ENCODE results near the gene GSDME. TPM values are rescaled to one million over a fixed set of nuclear protein-coding genes. Genes with fewer than 3 reads are reported as not detected.

The GSDME gene
- total and polyA plus RNA-seq, 2 of the 4 experiments (the other 2 are of a cell fraction), result 75.2 to 78.7 TPM

DNA sequence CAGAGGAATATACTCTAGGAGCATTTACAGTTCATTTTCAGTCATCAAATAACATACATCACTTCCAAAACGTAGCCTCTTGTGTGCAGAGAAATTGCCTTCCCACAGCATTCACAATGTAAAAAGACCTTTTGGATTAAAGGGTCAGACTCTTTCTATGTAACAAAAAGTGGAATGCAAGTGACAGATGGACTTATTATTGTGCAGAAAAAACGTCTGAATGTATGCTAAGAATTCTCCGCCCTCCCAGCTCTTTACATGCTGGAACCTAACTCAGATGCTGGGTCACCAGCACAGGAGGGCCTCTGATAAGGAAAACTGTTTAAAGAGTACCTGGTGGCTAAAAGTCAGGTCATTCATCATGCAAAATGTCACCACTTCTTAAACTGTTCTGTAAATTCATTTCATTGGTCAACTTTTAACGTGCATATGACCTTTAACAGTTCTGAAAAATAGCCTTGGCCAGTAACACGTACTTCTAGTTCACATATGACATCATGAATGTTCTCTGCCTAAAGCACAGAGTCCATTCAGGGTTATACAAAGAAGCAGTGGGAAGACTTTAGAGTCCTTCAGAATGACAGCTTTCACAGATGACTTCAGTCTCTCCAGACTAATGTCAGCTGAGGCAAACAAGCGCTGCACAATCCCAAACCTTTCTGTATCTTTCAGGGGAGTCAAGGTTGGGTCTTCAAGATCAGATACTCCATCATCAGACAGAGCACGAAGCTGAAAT is 58.6 kb downstream of the GSDME start:
- no peak overlapping the region for H4K91ac ChIP-seq (ENCODE audit: insufficient read depth, low read depth, low read length)
- no peak overlapping the region for H3K4ac ChIP-seq (ENCODE audit: low read depth, low read length)
- H3K23ac ChIP-seq (ENCODE audit: low read depth, low read length), result no peak overlapping the region
- TF ChIP-seq POLR2A (IDR thresholded peaks at IDR 0.05; ENCODE audit: low read depth, low read length) (no peak), MAZ (IDR thresholded peaks at IDR 0.05; ENCODE audit: borderline replicate concordance, low read depth, low read length) (no peak), NFE2L2 (IDR thresholded peaks at IDR 0.05; ENCODE audit: low read depth, low read length) (no peak), CEBPB (IDR thresholded peaks at IDR 0.05; ENCODE audit: low read depth, low read length) (no peak), RFX5 (IDR thresholded peaks at IDR 0.05; ENCODE audit: low read depth, low read length) (no peak), FOS (IDR thresholded peaks at IDR 0.05; ENCODE audit: low read depth, low read length) (no peak), BHLHE40 (IDR thresholded peaks at IDR 0.05; ENCODE audit: low read depth, low read length) (no peak), SMC3 (IDR thresholded peaks at IDR 0.05; ENCODE audit: low read depth, low read length) (no peak), CTCF (conservative IDR thresholded peaks at IDR 0.05; ENCODE audit: low read depth, low read length) (no peak), RAD21 (IDR thresholded peaks at IDR 0.05; ENCODE audit: low read length) (no peak), MXI1 (IDR thresholded peaks at IDR 0.05; ENCODE audit: borderline replicate concordance, low read depth, low read length) (no peak), RCOR1 (IDR thresholded peaks at IDR 0.05; ENCODE audit: insufficient replicate concordance, low read length) (no peak), USF2 (IDR thresholded peaks at IDR 0.05; ENCODE audit: low read depth, low read length) (no peak), CHD1 (IDR thresholded peaks at IDR 0.05; ENCODE audit: low read depth, low read length) (no peak), MAFK (IDR thresholded peaks at IDR 0.05; ENCODE audit: low read depth, low read length) (no peak)
- TF ChIP-seq, protein P1, sequence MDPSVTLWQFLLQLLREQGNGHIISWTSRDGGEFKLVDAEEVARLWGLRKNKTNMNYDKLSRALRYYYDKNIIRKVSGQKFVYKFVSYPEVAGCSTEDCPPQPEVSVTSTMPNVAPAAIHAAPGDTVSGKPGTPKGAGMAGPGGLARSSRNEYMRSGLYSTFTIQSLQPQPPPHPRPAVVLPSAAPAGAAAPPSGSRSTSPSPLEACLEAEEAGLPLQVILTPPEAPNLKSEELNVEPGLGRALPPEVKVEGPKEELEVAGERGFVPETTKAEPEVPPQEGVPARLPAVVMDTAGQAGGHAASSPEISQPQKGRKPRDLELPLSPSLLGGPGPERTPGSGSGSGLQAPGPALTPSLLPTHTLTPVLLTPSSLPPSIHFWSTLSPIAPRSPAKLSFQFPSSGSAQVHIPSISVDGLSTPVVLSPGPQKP (IDR thresholded peaks at IDR 0.05; ENCODE audit: borderline replicate concordance, low read depth, low read length), result no peak
- no peak overlapping the region for H2BK5ac ChIP-seq (ENCODE audit: low read depth, low read length, poor library complexity, severe bottlenecking)
- DNase-seq, result no peak
- BruUV-seq (replicated peaks), result TSS peak; percentile 91
- H3K27ac ChIP-seq (ENCODE audit: insufficient read depth, low read length), result no peak overlapping the region
- H3K4me3 ChIP-seq (ENCODE audit: insufficient read depth, low read depth, low read length), result no peak overlapping the region
- dilution Hi-C loops (cut with HindIII; ENCODE audit: low sequenced_read_pairs, unreplicated experiment) (no loop called here), in situ Hi-C loops (cut with MboI; ENCODE audit: low sequenced_read_pairs) (no loop called here), intact Hi-C loops (cut with micrococcal nuclease) (no loop called here)
- no peak overlapping the region for H2AFZ ChIP-seq (replicated peaks; ENCODE audit: low read length, poor library complexity)
- no peak overlapping the region for H2BK120ac ChIP-seq (ENCODE audit: low read depth, low read length)
- no peak overlapping the region for H2BK15ac ChIP-seq (ENCODE audit: low read depth, low read length)
- no peaks in the 10 kb centered on the region for H3K36me3 ChIP-seq (ENCODE audit: control insufficient read depth, insufficient read depth, low read length)
- no peak overlapping the region for H3K56ac ChIP-seq (ENCODE audit: extremely low read depth, insufficient read depth, low read length)
- H2AK5ac ChIP-seq (ENCODE audit: low read depth, low read length), result no peak overlapping the region
- H3K4me2 ChIP-seq (ENCODE audit: low read depth, low read length), result no peak overlapping the region
- CTCF ChIA-PET, result no interaction called here
- no peak for ATAC-seq (ENCODE audit: low read depth)
- H3K9me1 ChIP-seq (ENCODE audit: insufficient read depth, low read length), result peaks cover 28% of the 10 kb centered on the region
- no peak overlapping the region for H3K18ac ChIP-seq (ENCODE audit: low read depth, low read length)
- H3K79me1 ChIP-seq (ENCODE audit: low read depth in 1 of 2, low read length in 2 of 2), result peaks cover 3 to 30% of the 10 kb centered on the region in 2 experiments; a peak in 2 of 4 replicates
- no peaks in the 10 kb centered on the region for H3K9me3 ChIP-seq (ENCODE audit: control insufficient read depth, insufficient read depth, low read length)
- POLR2A ChIA-PET (ENCODE audit: unreplicated experiment), result no interaction called here
- no peak overlapping the region for H4K8ac ChIP-seq (ENCODE audit: low read depth in 2 of 2, low read length in 2 of 2)
- no peak overlapping the region for H3K14ac ChIP-seq (replicated peaks; ENCODE audit: low read depth, low read length)
- H2BK20ac ChIP-seq (ENCODE audit: low read depth, low read length), result no peak overlapping the region
- no peaks in the 10 kb centered on the region for H3K27me3 ChIP-seq (ENCODE audit: control insufficient read depth, insufficient read depth, low read length)
- no peak overlapping the region for H4K5ac ChIP-seq (ENCODE audit: low read depth, low read length)
- H4K20me1 ChIP-seq (ENCODE audit: insufficient read depth, low read length), result peaks cover 3% of the 10 kb centered on the region; the same call in 1 of the 2 replicates
- no peak overlapping the region for H3K9ac ChIP-seq (ENCODE audit: low read depth, low read length)
- H3K4me1 ChIP-seq (ENCODE audit: control insufficient read depth, insufficient read depth, low read length), result peaks cover 30% of the 10 kb centered on the region
- no CpG with 5 or more reads among the region's 7 CpGs for WGBS, 2 experiments (ENCODE audit: extremely low coverage in 2 of 2, insufficient read length in 1 of 2)
- no peak overlapping the region for H2AK9ac ChIP-seq (replicated peaks; ENCODE audit: low read depth, low read length, poor library complexity)
